GM13977 (cell line): ENCODE results near the gene HES3.
A peak's percentile ranks its signal among the peaks of the same experiment; 100 is the strongest.

ENCODE experiments used
- DNase-seq: peaks from one replicate; pipeline ENCODE4 v3.0.0; 2012; ENCODE audit warnings: low spot score
- in situ Hi-C: fragments of 300-500 bp; cut with MboI; formaldehyde crosslinking; loops from one replicate; pipeline ENCODE4 v1.12.0; 2022; ENCODE audit warnings: low sequenced_read_pairs, low pct_unique_long_range_greater_than_20kb, mixed read lengths, inconsistent platforms; ENCODE audit not compliant: unreplicated experiment
- TF ChIP-seq, protein P1 (sequence below): IDR thresholded peaks from 2 replicates; pipeline ENCODE4 v1.5.1; 2012; ENCODE audit warnings: mild to moderate bottlenecking, control low read depth; ENCODE audit not compliant: insufficient read depth; ENCODE audit errors: extremely low read depth, missing control alignments

The HES3 gene

GRCh38 chr1:6243993-6244392 lies at the start of gene HES3:
Gene HES3, plus strand, starts transcription at chr1:6244179. Its CDS starts 187 bp downstream, at chr1:6244366.
- no peak for DNase-seq
- TF ChIP-seq, protein P1, sequence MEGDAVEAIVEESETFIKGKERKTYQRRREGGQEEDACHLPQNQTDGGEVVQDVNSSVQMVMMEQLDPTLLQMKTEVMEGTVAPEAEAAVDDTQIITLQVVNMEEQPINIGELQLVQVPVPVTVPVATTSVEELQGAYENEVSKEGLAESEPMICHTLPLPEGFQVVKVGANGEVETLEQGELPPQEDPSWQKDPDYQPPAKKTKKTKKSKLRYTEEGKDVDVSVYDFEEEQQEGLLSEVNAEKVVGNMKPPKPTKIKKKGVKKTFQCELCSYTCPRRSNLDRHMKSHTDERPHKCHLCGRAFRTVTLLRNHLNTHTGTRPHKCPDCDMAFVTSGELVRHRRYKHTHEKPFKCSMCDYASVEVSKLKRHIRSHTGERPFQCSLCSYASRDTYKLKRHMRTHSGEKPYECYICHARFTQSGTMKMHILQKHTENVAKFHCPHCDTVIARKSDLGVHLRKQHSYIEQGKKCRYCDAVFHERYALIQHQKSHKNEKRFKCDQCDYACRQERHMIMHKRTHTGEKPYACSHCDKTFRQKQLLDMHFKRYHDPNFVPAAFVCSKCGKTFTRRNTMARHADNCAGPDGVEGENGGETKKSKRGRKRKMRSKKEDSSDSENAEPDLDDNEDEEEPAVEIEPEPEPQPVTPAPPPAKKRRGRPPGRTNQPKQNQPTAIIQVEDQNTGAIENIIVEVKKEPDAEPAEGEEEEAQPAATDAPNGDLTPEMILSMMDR, result no peak
- in situ Hi-C loops, result loop anchor here (10.0 kb wide), 2 partner anchors 101 to 161 kb away; no protein-coding TSS in a partner anchor

DNA sequence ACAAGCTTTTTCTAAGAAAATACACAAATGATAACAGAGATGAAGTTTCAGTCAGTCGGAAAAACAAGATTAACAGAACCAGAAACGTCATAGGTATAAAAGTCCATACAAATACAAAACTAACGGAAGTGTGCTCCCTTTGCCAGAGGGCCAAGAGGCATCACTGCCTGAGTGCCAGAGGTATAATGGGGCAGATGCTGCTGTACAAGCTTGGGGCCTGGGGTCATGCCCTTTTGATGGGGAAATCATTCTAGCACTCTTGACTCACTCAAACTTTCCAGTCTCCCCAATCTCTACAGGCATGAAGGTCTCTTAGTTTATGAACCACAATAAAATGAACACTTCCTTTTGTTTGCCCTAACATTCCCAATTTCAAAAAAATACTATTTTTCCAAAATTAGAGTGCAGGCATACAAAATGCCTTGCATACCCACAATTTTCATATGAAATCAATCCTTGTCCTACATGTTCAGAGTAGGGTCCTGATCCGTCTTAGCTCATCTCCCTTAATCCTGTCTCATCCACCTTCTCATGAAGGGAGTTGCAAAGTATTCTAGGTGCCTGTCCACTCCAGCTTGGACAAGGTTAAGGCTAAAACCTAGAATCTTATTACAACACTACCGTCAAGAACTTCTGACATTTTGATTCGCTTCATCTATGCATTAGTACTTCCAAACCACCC lies 46.1 kb upstream of the HES3 start:
- TF ChIP-seq, protein P1, result no peak
- DNase-seq, result no peak
- in situ Hi-C loops, result no loop called here

DNA sequence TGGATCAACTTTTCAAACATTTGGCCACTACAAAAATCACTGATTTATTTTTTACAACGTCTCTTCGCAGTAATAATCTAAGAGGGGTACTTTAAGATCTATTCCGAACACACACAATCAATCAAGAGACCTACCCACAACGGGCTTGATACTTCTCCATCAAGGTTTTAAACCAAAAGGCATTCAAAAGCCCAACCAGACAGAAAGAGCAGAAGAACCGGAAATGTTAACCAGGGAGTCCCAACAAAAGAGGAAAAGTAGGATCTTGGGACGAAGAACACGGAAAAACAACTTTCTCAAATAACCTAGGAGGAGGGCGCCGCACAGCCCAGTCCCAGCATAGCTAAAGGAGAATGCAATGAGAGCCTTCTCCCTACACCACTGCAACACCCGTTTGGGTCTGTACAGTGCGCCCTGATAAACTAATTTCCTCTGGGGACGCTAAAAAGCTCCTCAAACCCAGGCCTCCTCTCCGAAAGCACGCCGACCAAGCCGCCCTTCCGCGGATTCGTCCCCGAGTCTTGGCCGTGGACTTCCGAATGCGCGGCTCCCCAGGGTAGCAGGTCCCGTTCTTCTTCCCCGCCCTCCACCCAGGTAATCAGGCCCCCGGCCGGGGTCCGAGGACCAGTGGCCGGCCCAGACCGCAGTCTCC lies 45.2 kb upstream of the HES3 start:
- in situ Hi-C loops, result no loop called here
- no peak for DNase-seq
- TF ChIP-seq, protein P1, result no peak

DNA sequence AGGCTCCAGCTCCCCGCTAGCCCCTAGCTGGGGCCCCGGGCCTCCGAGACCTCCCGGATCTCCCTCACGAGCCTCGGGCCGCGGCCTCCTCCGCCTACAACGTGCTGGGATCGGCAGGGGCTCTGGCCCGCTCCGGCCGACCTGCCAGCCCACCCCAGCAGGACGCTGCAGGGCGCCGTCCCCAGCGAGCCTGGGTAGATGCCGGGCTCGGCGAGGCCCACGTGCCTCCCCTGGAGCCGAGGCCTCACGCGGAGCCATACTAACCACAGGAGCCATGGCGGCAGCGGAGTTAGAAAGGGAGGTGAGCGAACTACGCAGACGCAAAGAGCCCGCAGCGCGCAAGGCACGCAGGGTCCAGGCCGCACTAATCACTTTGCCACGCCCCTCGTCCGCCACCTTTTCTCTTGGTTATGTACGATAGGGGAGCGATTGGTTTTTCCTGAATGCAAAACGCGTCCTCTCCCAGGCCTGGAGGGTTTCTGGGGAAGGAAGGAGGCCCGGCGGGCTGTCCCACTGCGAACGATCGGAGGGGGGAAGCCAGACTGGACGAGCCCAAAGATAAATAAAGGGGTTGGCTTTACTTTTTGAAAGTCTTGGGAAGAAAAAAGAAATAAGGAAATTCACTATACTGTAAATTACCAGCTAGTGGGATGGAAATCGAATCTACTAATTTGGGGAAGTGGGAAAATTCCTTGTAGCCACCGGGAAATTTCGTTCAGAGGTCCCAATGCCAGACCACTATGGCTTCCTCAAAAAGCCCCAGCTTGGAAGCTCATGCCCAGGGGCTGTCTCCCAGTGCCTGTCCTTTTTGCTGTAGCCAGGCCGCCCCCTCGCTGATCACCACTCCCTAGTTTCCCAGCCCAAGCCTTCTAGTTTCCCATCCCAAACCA lies 44.4 kb upstream of the HES3 start, which contains the start of gene RPL22:
Gene RPL22 (minus strand): TSS at position 298 of the 890 bp plus-strand sequence. CDS start 22 bp downstream, at position 276.
- TF ChIP-seq, protein P1, result no peak
- peak; percentile 93 for DNase-seq
- in situ Hi-C loops, result no loop called here

DNA sequence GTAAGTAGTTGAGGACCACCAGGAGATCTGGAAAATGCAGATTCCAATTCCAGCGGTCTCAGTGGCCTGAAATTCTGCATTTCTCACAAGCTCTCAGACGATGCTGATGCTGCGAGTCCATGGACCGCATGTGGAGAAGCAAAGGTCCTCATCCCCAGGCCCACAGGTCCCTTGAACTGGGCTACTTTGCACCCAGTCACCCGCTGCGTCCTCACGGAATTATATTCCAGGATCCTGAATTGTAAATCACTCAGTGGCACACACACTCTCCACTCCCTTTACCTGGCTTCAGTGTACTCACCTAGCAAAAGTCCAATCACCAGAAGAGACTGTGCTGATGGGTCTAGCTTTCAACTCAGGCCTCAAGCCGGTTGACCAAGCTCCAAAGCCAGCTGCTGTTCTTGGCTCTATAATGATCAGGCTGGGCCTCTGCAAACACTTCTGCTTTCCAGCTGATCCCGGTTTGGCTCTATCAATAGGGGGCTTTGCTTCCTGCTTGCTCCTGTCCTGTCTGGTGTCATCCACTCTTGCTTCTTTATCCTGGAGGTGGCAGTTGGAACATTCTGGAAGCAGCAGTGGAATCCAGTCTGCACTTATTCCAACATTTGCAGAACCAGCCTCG lies 43.7 kb upstream of the HES3 start:
- TF ChIP-seq, protein P1, result no peak
- no peak for DNase-seq
- in situ Hi-C loops, result no loop called here

DNA sequence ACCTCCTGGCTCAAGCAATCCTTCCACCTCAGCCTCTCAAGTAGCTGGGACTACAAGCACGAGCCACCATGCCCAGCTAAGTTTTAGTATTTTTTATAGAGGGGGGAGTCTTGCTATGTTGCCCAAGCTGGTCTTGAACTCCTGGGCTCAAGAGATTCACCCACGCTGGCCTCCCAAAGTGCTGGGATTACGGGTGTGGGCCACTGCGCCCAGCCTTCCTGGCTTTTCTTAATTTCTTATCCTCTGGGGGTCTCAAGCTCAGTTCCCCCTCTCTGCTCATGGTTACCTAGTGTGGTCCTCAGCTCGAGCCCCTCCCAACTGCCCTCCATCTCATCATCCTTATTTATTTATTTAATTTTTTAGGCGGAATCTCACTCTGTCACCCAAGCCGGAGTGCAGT lies 41.7 kb upstream of the HES3 start:
- TF ChIP-seq, protein P1, result no peak
- in situ Hi-C loops, result no loop called here
- DNase-seq, result no peak
